Measurements from ENCODE around the gene DGKB. TPM values are rescaled to one million over a fixed set of nuclear protein-coding genes. Genes with fewer than 3 reads are reported as not detected.

Gene DGKB
- total RNA-seq, 1 donor from 2014 or later = not detected

- intact Hi-C loops (cut with micrococcal nuclease) = loop anchor here (1.0 to 5.0 kb wide), 2 partner anchors 1164 to 1411 kb away; no protein-coding TSS in a partner anchor
Observed at GRCh38 chr7:14691034-14691433, 211.5 kb downstream of the DGKB start.

- intact Hi-C loops (cut with micrococcal nuclease) = loop anchor here (5.0 kb wide), 1 partner anchor 1163 kb away; no protein-coding TSS in a partner anchor
Observed at GRCh38 chr7:14690486-14690885, 212.1 kb downstream of the DGKB start.

GRCh38 chr7:14690075-14690474, 212.5 kb downstream of the DGKB start:
- intact Hi-C loops (cut with micrococcal nuclease) = loop anchor here (5.0 kb wide), 1 partner anchor 1163 kb away; no protein-coding TSS in a partner anchor

GRCh38 chr7:14688208-14688607, 214.3 kb downstream of the DGKB start:
- intact Hi-C loops (cut with micrococcal nuclease) = no loop called here

- intact Hi-C loops (cut with micrococcal nuclease) = no loop called here
Observed at GRCh38 chr7:14687777-14688176, 214.8 kb downstream of the DGKB start.

- intact Hi-C loops (cut with micrococcal nuclease) = no loop called here
Observed at GRCh38 chr7:14687241-14687640, 215.3 kb downstream of the DGKB start.

- intact Hi-C loops (cut with micrococcal nuclease) = no loop called here
Observed at GRCh38 chr7:14685167-14685566, 217.4 kb downstream of the DGKB start.

GRCh38 chr7:14682910-14683465, 219.6 kb downstream of the DGKB start:
- intact Hi-C loops (cut with micrococcal nuclease) = no loop called here

- intact Hi-C loops (cut with micrococcal nuclease) = no loop called here
Observed at GRCh38 chr7:14676896-14677295, 225.7 kb downstream of the DGKB start.

GRCh38 chr7:14673202-14673601, 229.3 kb downstream of the DGKB start:
- intact Hi-C loops (cut with micrococcal nuclease) = no loop called here

- intact Hi-C loops (cut with micrococcal nuclease) = no loop called here
Observed at GRCh38 chr7:14666913-14667312, 235.6 kb downstream of the DGKB start.

- intact Hi-C loops (cut with micrococcal nuclease) = no loop called here
Observed at GRCh38 chr7:14666304-14666703, 236.2 kb downstream of the DGKB start.

- intact Hi-C loops (cut with micrococcal nuclease) = no loop called here
Observed at GRCh38 chr7:14639801-14640200, 262.8 kb downstream of the DGKB start.

GRCh38 chr7:14639329-14639728, 263.2 kb downstream of the DGKB start:
- intact Hi-C loops (cut with micrococcal nuclease) = no loop called here

- intact Hi-C loops (cut with micrococcal nuclease) = no loop called here
Observed at GRCh38 chr7:14637968-14638367, 264.6 kb downstream of the DGKB start.

GRCh38 chr7:14635955-14636354, 266.6 kb downstream of the DGKB start:
- intact Hi-C loops (cut with micrococcal nuclease) = no loop called here

- intact Hi-C loops (cut with micrococcal nuclease) = no loop called here
Observed at GRCh38 chr7:14630048-14630447, 272.5 kb downstream of the DGKB start.

- intact Hi-C loops (cut with micrococcal nuclease) = no loop called here
Observed at GRCh38 chr7:14628516-14628915, 274.0 kb downstream of the DGKB start.

GRCh38 chr7:14626076-14626475, 276.5 kb downstream of the DGKB start:
- intact Hi-C loops (cut with micrococcal nuclease) = no loop called here

- intact Hi-C loops (cut with micrococcal nuclease) = no loop called here
Observed at GRCh38 chr7:14622559-14622958, 280.0 kb downstream of the DGKB start.

GRCh38 chr7:14606101-14606500, 296.4 kb downstream of the DGKB start:
- intact Hi-C loops (cut with micrococcal nuclease) = no loop called here

GRCh38 chr7:14604606-14605005, 297.9 kb downstream of the DGKB start:
- intact Hi-C loops (cut with micrococcal nuclease) = no loop called here

GRCh38 chr7:14602851-14603250, 299.7 kb downstream of the DGKB start:
- intact Hi-C loops (cut with micrococcal nuclease) = no loop called here
